Parathyroid adenoma (tissue), 2 donors: ENCODE data around the gene ARFRP1.

ENCODE experiments used
- H2AFZ ChIP-seq: fragments of 300-600 bp; sonication (generic); one replicate; pipeline ENCODE4 v1.7.0; 2017; ENCODE audit warnings: antibody characterized with exemption, mild to moderate bottlenecking
- H3K27ac ChIP-seq: fragments of 300-600 bp; sonication (generic); one replicate; pipeline ENCODE4 v1.7.0; 2017
- H3K27me3 ChIP-seq: fragments of 300-600 bp; sonication (generic); one replicate; pipeline ENCODE4 v1.7.0; 2017; ENCODE audit warnings: low read length; ENCODE audit not compliant: control insufficient read depth, insufficient read depth
- H3K36me3 ChIP-seq: fragments of 300-600 bp; sonication (generic); one replicate; pipeline ENCODE4 v1.7.0; 2017; ENCODE audit warnings: low read length; ENCODE audit not compliant: control insufficient read depth, insufficient read depth
- H3K4me1 ChIP-seq: fragments of 300-600 bp; sonication (generic); one replicate; pipeline ENCODE4 v1.7.0; 2017; ENCODE audit warnings: control low read depth
- H3K4me2 ChIP-seq: fragments of 300-600 bp; sonication (generic); one replicate; pipeline ENCODE4 v1.7.0; 2017; ENCODE audit warnings: low read length
- H3K4me3 ChIP-seq: fragments of 300-600 bp; sonication (generic); one replicate; pipeline ENCODE4 v1.7.0; 2017; ENCODE audit warnings: low read depth, low read length
- H3K79me2 ChIP-seq: fragments of 300-600 bp; sonication (generic); one replicate; pipeline ENCODE4 v1.7.0; 2017; ENCODE audit warnings: control low read depth
- H3K9ac ChIP-seq: fragments of 300-600 bp; sonication (generic); one replicate; pipeline ENCODE4 v1.7.0; 2017; ENCODE audit warnings: mild to moderate bottlenecking
- H3K9me3 ChIP-seq: fragments of 300-600 bp; sonication (generic); one replicate; pipeline ENCODE4 v1.7.0; 2017; ENCODE audit warnings: low read length; ENCODE audit not compliant: control insufficient read depth
- CTCF ChIP-seq: fragments of 300-600 bp; sonication (generic); IDR thresholded peaks from one replicate; pipeline ENCODE4 v1.7.0; 2017; ENCODE audit warnings: antibody characterized with exemption, mild to moderate bottlenecking
- donor health status: primary hyperparathyroidism.

ARFRP1 gene

GRCh38 chr20:63708301-63709148 lies 749 bp upstream of the ARFRP1 start:
- no peaks in the 10 kb centered on the region for H3K27me3 ChIP-seq
- no peaks in the 10 kb centered on the region for H3K36me3 ChIP-seq
- peaks cover 37% of the 10 kb centered on the region for H3K79me2 ChIP-seq
- H2AFZ ChIP-seq: no peak overlapping the region
- H3K27ac ChIP-seq: peak overlapping the region; percentile 2
- TF ChIP-seq CTCF: no peak
- H3K4me1 ChIP-seq: peaks cover 9% of the 10 kb centered on the region
- H3K4me2 ChIP-seq: peak overlapping the region; percentile 96
- peak overlapping the region; percentile 84 for H3K4me3 ChIP-seq
- H3K9me3 ChIP-seq: no peaks in the 10 kb centered on the region
- H3K9ac ChIP-seq: no peak overlapping the region

GRCh38 chr20:63706852-63707557 lies 771 bp downstream of the ARFRP1 start:
- H3K4me1 ChIP-seq: peaks cover 9% of the 10 kb centered on the region
- peaks cover 39% of the 10 kb centered on the region for H3K79me2 ChIP-seq
- H3K9me3 ChIP-seq: no peaks in the 10 kb centered on the region
- H3K4me3 ChIP-seq: peak overlapping the region; percentile 84
- peak; percentile 56 for TF ChIP-seq CTCF
- no peaks in the 10 kb centered on the region for H3K27me3 ChIP-seq
- H3K27ac ChIP-seq: peak overlapping the region; percentile 83
- peak overlapping the region; percentile 96 for H3K4me2 ChIP-seq
- H3K36me3 ChIP-seq: no peaks in the 10 kb centered on the region
- H3K9ac ChIP-seq: peak overlapping the region; percentile 83
- peak overlapping the region; percentile 92 for H2AFZ ChIP-seq

- Histone ChIP-seq H3K9me3 (no peaks in the 10 kb centered on the region), H3K36me3 (no peaks in the 10 kb centered on the region), H3K4me1 (peaks cover 9% of the 10 kb centered on the region), H3K27me3 (no peaks in the 10 kb centered on the region), H3K4me3 (no peak overlapping the region), H3K4me2 (peak overlapping the region; percentile 96), H3K79me2 (peaks cover 44% of the 10 kb centered on the region), H2AFZ (no peak overlapping the region), H3K27ac (peak overlapping the region; percentile 83), H3K9ac (no peak overlapping the region)
- TF ChIP-seq CTCF: no peak
Observed at GRCh38 chr20:63706027-63706695, 1.6 kb downstream of the ARFRP1 start.

- no peak overlapping the region for H3K9ac ChIP-seq
- H3K4me1 ChIP-seq: peaks cover 9% of the 10 kb centered on the region
- H3K27ac ChIP-seq: no peak overlapping the region
- no peak for TF ChIP-seq CTCF
- no peaks in the 10 kb centered on the region for H3K36me3 ChIP-seq
- H3K4me3 ChIP-seq: no peak overlapping the region
- no peak overlapping the region for H2AFZ ChIP-seq
- no peaks in the 10 kb centered on the region for H3K27me3 ChIP-seq
- no peaks in the 10 kb centered on the region for H3K9me3 ChIP-seq
- peaks cover 50% of the 10 kb centered on the region for H3K79me2 ChIP-seq
- H3K4me2 ChIP-seq: no peak overlapping the region
Observed at GRCh38 chr20:63705232-63706026, 2.3 kb downstream of the ARFRP1 start.
